Panc1 (cell line): ENCODE data around the gene SH3GLB2.

Experiments used
- CTCF ChIP-seq: fragments of 450-650 bp; IDR thresholded peaks from 2 replicates; pipeline ENCODE4 v1.5.1; 2017; ENCODE audit warnings: mild to moderate bottlenecking
- REST ChIP-seq, 2 experiments: IDR thresholded peaks; 2 replicates each; pipeline ENCODE4 v1.6.1; 2011 to 2012; ENCODE audit warnings: low read depth in 2 of 2, control low read depth in 1 of 2, low read length in 1 of 2, mild to moderate bottlenecking in 1 of 2, moderate library complexity in 1 of 2; ENCODE audit not compliant: insufficient read depth in 1 of 2

- TF ChIP-seq REST (IDR thresholded peaks at IDR 0.05; ENCODE audit: insufficient read depth in 1 of 2, low read depth in 2 of 2, low read length in 1 of 2) (no peak), CTCF (no peak)
Measured at GRCh38 chr9:129001504-129002325, 26.4 kb downstream of the SH3GLB2 start.
